HG02588 (cell line): ENCODE measurements around the gene UGT1A5.

ENCODE experiments used
- ATAC-seq: cut with Tn5 transposase; IDR thresholded peaks from one replicate; pipeline ENCODE4 v1.9.1; 2021; ENCODE audit warnings: mild to moderate bottlenecking, moderate library complexity; ENCODE audit not compliant: unreplicated experiment

UGT1A5 gene

GRCh38 chr2:233822101-233822771, 109.5 kb downstream of the UGT1A5 start:
- ATAC-seq = no peak
